Body of pancreas (tissue), 4 donors: ENCODE results near the gene ELP1. TPM values are rescaled to one million over a fixed set of nuclear protein-coding genes. Genes with fewer than 3 reads are reported as not detected.

Experiments used
- ATAC-seq: fragments of 150-250 bp; one replicate; pipeline ENCODE4 v1.9.1; 2016
- DNase-seq, 4 donors: peaks; one replicate each; pipeline ENCODE4 v3.0.0-alpha.2; 2019
- H3K27ac ChIP-seq, 4 donors: fragments of 200-600 bp; sonication (generic); 1 replicate in 3 of 4; 2 replicates in 1 of 4; pipeline versions ENCODE4 v1.5.1 to v1.6.1; 2016 to 2019; ENCODE audit warnings: mild to moderate bottlenecking in 1 of 4, mixed read lengths in 1 of 4, moderate library complexity in 1 of 4
- H3K27me3 ChIP-seq, 2 donors: fragments of 200-600 bp; sonication (generic); one replicate each; pipeline ENCODE4 v1.6.0; 2016; ENCODE audit warnings: mild to moderate bottlenecking in 1 of 2
- H3K36me3 ChIP-seq, 2 donors: fragments of 200-600 bp; sonication (generic); replicated peaks in 1 of 2; 2 replicates each; pipeline ENCODE4 v1.5.1; 2016; ENCODE audit warnings: low read depth in 2 of 2; ENCODE audit not compliant: insufficient read depth in 1 of 2
- H3K4me1 ChIP-seq: fragments of 200-600 bp; sonication (generic); one replicate; pipeline ENCODE4 v1.6.0; 2016
- H3K4me3 ChIP-seq, 2 donors: fragments of 200-600 bp; sonication (generic); 1 replicate in 1 of 2; 2 replicates in 1 of 2; pipeline ENCODE4 v1.5.1; 2016 to 2019
- H3K9me3 ChIP-seq, 3 donors: fragments of 200-600 bp; sonication (generic); 1 replicate in 2 of 3; 2 replicates in 1 of 3; pipeline ENCODE4 v1.5.1; 2016
- POLR2A ChIP-seq, 3 donors: fragments of 450-650 bp; IDR thresholded peaks; one replicate each; pipeline ENCODE4 v1.6.1; 2016; ENCODE audit warnings: antibody characterized with exemption in 3 of 3, mild to moderate bottlenecking in 2 of 3
- WGBS, 2 donors: methylation state at CpG; one replicate each; pipeline ENCODE4 v1.1.5; 2017; 5-methylcytosine and 5-hydroxymethylcytosine counted together
- intact Hi-C: fragments of 100-400 bp; cut with DNase I; formaldehyde crosslinking; loops from one replicate; pipeline ENCODE4 v1.15.1; 2023
- total RNA-seq, 2 donors: library from RNA; depleted of rRNA; stranded (reverse); fragments of >200 nt; gene quantifications; one replicate each; pipeline ENCODE4 v1.1.0, GENCODE V29; 2016
- TF ChIP-seq, protein P1 (sequence below), 7 experiments: fragments of 450-650 bp in 4 of 7; fragments of 200-600 bp in 3 of 7; sonication (generic) in 3 of 7; IDR thresholded peaks; one replicate each; pipeline ENCODE4 v1.5.1; 2016 to 2019; ENCODE audit warnings: antibody characterized with exemption in 7 of 7

The ELP1 gene
- total RNA-seq, 2 donors from 2014 or later: 14.5 to 18.2 TPM

DNA sequence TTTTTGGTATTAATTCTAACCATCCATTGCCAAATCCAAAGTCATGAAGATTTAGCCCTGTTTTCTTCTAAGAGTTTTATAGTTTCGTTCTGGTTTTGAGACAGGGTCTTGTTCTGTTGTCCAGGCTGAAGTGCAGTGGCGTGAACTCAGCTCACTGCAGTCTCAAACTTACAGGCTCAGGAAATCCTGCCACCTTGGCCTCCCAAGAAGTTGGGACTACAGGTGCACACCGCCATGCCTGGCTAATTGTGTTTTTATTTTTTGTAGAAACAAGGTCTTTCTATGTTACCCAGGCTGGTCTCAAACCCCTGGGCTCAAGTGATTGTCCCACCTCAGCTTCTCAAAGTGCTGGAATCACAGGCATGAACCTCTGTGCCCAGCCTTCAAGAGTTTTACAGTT is 50.8 kb downstream of the ELP1 start:
- ATAC-seq: no peak
- intact Hi-C loops: no loop called here
- Histone ChIP-seq H3K4me3 (no peak overlapping the region), H3K27ac (no peak overlapping the region), H3K4me1 (peaks cover 26% of the 10 kb centered on the region), H3K36me3 (peaks cover 10 to 14% of the 10 kb centered on the region in 2 donors), H3K27me3 (no peaks in the 10 kb centered on the region), H3K9me3 (no peaks in the 10 kb centered on the region)
- DNase-seq: no peak
- TF ChIP-seq, protein P1, sequence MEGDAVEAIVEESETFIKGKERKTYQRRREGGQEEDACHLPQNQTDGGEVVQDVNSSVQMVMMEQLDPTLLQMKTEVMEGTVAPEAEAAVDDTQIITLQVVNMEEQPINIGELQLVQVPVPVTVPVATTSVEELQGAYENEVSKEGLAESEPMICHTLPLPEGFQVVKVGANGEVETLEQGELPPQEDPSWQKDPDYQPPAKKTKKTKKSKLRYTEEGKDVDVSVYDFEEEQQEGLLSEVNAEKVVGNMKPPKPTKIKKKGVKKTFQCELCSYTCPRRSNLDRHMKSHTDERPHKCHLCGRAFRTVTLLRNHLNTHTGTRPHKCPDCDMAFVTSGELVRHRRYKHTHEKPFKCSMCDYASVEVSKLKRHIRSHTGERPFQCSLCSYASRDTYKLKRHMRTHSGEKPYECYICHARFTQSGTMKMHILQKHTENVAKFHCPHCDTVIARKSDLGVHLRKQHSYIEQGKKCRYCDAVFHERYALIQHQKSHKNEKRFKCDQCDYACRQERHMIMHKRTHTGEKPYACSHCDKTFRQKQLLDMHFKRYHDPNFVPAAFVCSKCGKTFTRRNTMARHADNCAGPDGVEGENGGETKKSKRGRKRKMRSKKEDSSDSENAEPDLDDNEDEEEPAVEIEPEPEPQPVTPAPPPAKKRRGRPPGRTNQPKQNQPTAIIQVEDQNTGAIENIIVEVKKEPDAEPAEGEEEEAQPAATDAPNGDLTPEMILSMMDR (IDR thresholded peaks at IDR 0.05): no peak
- no peak for TF ChIP-seq POLR2A (IDR thresholded peaks at IDR 0.05)
- WGBS, 2 donors: 96 to 98% methylated on average over 3 of the region's 3 CpGs

DNA sequence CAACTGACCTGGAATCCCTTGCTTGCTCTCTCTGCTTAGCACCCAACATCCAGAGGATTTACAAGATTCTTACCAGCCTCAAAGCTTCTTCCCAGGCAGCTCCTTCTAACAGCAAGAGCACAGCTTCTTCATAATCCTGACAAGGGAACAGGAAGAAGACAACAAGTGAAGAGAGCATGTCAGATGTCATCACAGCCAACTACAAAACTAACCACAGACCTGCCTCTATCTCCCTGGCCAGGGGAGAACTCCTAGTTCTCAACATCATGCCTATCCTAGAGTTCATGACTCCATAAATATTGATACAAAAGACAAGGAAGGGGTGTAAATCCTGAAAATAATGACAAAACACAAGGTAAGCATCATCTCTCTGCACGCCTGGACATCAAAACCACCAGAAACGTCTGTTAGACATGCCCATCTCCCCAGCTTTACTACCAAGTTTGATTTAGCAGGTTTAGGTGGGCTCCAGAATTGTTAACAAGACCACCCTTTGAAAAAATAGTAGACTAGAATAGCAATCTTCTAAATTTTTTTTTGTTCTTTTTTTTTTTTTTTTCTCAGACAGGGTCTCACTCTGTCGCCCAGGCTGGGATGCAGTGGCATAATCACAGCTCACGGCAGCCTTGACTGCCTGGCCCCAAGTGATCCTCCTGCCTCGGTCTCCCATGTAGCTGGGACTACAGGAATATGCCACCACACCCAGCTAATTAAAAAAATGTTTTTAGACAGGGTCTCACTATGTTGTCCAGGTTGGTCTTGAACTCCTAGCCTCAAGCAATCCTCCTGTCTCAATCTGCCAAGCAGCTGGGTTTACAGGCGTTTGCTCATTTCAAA is 51.7 kb downstream of the ELP1 start:
- H3K4me1 ChIP-seq: peaks cover 22% of the 10 kb centered on the region
- no peak overlapping the region for H3K27ac ChIP-seq
- no peak for ATAC-seq
- H3K9me3 ChIP-seq: no peaks in the 10 kb centered on the region
- no peak for TF ChIP-seq POLR2A (IDR thresholded peaks at IDR 0.05)
- TF ChIP-seq, protein P1 (IDR thresholded peaks at IDR 0.05): no peak
- no peaks in the 10 kb centered on the region for H3K27me3 ChIP-seq
- intact Hi-C loops: no loop called here
- 93 to 95% methylated on average over 6 of the region's 6 CpGs for WGBS, 2 donors
- no peak for DNase-seq
- H3K4me3 ChIP-seq: no peak overlapping the region
- peaks cover 10 to 14% of the 10 kb centered on the region in 2 donors for H3K36me3 ChIP-seq

DNA sequence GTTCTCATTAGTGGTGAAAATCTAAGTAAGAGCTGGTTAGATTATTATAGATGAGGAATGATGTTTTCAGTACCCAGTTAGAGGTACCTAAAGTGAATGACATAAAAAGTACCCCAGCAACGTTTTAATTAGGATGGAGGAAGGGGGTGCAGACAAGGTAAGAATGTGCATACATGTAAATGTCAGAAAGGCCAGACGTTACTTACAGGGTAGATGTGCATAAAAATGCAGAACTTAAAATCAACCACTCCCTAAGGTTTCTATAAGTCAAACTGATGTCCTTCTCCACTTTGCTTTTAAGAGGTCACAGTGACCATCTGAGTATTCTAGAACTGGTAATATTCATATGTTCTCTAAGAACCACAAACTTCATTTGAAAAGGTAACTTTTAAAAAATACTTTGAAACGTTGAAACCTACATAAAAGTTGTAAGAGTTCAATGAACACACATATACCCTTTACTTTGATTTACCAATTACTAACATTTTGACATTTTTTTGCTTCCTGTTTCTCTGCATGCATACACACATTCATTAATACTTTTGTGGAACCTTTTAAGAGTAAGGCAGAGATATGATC is 53.1 kb downstream of the ELP1 start:
- H3K27ac ChIP-seq: no peak overlapping the region
- H3K4me3 ChIP-seq: no peak overlapping the region
- TF ChIP-seq, protein P1 (IDR thresholded peaks at IDR 0.05): no peak
- no peak for TF ChIP-seq POLR2A (IDR thresholded peaks at IDR 0.05)
- no peak for DNase-seq
- no peak for ATAC-seq
- H3K4me1 ChIP-seq: peaks cover 9% of the 10 kb centered on the region
- intact Hi-C loops: no loop called here
- H3K36me3 ChIP-seq: peaks cover 10 to 14% of the 10 kb centered on the region in 2 donors
- no peaks in the 10 kb centered on the region for H3K9me3 ChIP-seq
- WGBS, 2 donors: 56 to 57% methylated on average over 3 of the region's 3 CpGs
- no peaks in the 10 kb centered on the region for H3K27me3 ChIP-seq

DNA sequence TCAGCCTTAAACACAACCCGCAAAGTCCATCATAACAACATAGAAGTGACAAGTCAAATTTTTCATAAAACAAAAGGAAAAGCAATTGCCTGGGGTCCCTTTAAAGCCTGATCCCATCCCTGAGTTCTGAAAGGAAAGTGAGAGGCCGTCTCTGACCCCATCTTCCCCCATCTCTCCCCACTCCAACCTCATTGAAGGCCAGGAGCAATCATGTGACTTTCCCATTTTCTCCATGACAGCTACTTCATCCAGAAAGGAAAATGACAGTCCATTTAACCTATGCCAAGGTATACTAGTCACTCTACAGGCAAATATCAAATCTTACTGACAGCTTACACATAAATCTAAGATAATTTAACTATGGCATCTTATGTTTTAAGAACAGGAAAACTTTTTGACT is 56.4 kb downstream of the ELP1 start:
- WGBS, 2 donors: 92 to 93% methylated on average over 2 of the region's 2 CpGs
- ATAC-seq: no peak
- intact Hi-C loops: no loop called here
- Histone ChIP-seq H3K4me1 (no peaks in the 10 kb centered on the region), H3K27ac (no peak overlapping the region), H3K27me3 (no peaks in the 10 kb centered on the region), H3K36me3 (peaks cover 17 to 25% of the 10 kb centered on the region in 2 donors), H3K9me3 (no peaks in the 10 kb centered on the region), H3K4me3 (no peak overlapping the region)
- TF ChIP-seq, protein P1 (IDR thresholded peaks at IDR 0.05): no peak
- no peak for TF ChIP-seq POLR2A (IDR thresholded peaks at IDR 0.05)
- DNase-seq: no peak
